Glutamatergic neuron (in vitro differentiated cells): ENCODE measurements around the gene PRKCG. TPM values are rescaled to one million over a fixed set of nuclear protein-coding genes. Genes with fewer than 3 reads are reported as not detected.

Source experiments
- DNase-seq: peaks from one replicate; pipeline ENCODE4 v3.0.0; 2022
- H3K27ac Mint-ChIP-seq: one replicate; pipeline ENCODE4 v1.8.0; 2020; ENCODE audit warnings: mild to moderate bottlenecking, mixed read lengths, inconsistent platforms; ENCODE audit not compliant: unreplicated experiment
- H3K27me3 Mint-ChIP-seq: one replicate; pipeline ENCODE4 v1.8.0; 2020; ENCODE audit warnings: mild to moderate bottlenecking, moderate library complexity, mixed read lengths, inconsistent platforms; ENCODE audit not compliant: unreplicated experiment
- H3K36me3 Mint-ChIP-seq: one replicate; pipeline ENCODE4 v1.8.0; 2020; ENCODE audit warnings: mild to moderate bottlenecking, mixed read lengths, inconsistent platforms; ENCODE audit not compliant: unreplicated experiment
- H3K4me1 Mint-ChIP-seq: one replicate; pipeline ENCODE4 v1.8.0; 2020; ENCODE audit warnings: mild to moderate bottlenecking, low read depth, mixed read lengths, inconsistent platforms; ENCODE audit not compliant: unreplicated experiment
- H3K4me3 Mint-ChIP-seq: one replicate; pipeline ENCODE4 v1.8.0; 2020; ENCODE audit warnings: mild to moderate bottlenecking, mixed read lengths, inconsistent platforms; ENCODE audit not compliant: unreplicated experiment
- H3K9me3 Mint-ChIP-seq: one replicate; pipeline ENCODE4 v1.8.0; 2020; ENCODE audit warnings: mild to moderate bottlenecking, moderate library complexity, mixed read lengths, inconsistent platforms; ENCODE audit not compliant: unreplicated experiment
- CTCF ChIP-seq: fragments of 200-600 bp; sonication (generic); IDR thresholded peaks from one replicate; pipeline ENCODE4 v1.5.0; 2021; ENCODE audit not compliant: partially characterized antibody, unreplicated experiment
- total RNA-seq: library from RNA; stranded (reverse); fragmentation: NEBNext Ultra II Directional; extraction: Animal tissue kit (Norgen Biotek cat#: 25700); gene quantifications from one replicate; pipeline ENCODE4 v1.2.1, GENCODE V29; 2021; ENCODE audit not compliant: unreplicated experiment

Gene PRKCG
- total RNA-seq, 1 donor from 2014 or later, result 33.1 TPM

- H3K36me3 Mint-ChIP-seq, result peaks cover 8% of the 10 kb centered on the region
- no peak for TF ChIP-seq CTCF
- peaks cover 6% of the 10 kb centered on the region for H3K9me3 Mint-ChIP-seq
- H3K27me3 Mint-ChIP-seq, result peaks cover 6% of the 10 kb centered on the region
- no peak for DNase-seq
- no peak overlapping the region for H3K4me3 Mint-ChIP-seq
- peaks cover 2% of the 10 kb centered on the region for H3K4me1 Mint-ChIP-seq
- no peak overlapping the region for H3K27ac Mint-ChIP-seq
Observed at GRCh38 chr19:53916004-53916403, 34.0 kb downstream of the PRKCG start.

GRCh38 chr19:53917356-53917755 lies 35.4 kb downstream of the PRKCG start:
- no peak for TF ChIP-seq CTCF
- DNase-seq, result no peak
- no peak overlapping the region for H3K4me3 Mint-ChIP-seq
- peaks cover 8% of the 10 kb centered on the region for H3K36me3 Mint-ChIP-seq
- H3K27ac Mint-ChIP-seq, result no peak overlapping the region
- H3K4me1 Mint-ChIP-seq, result no peaks in the 10 kb centered on the region
- H3K27me3 Mint-ChIP-seq, result peaks cover 4% of the 10 kb centered on the region
- H3K9me3 Mint-ChIP-seq, result peaks cover 8% of the 10 kb centered on the region

GRCh38 chr19:53927739-53928138 lies 45.7 kb downstream of the PRKCG start:
- no peak for DNase-seq
- H3K4me1 Mint-ChIP-seq, result no peaks in the 10 kb centered on the region
- H3K27me3 Mint-ChIP-seq, result peaks cover 5% of the 10 kb centered on the region
- H3K27ac Mint-ChIP-seq, result no peak overlapping the region
- peaks cover 4% of the 10 kb centered on the region for H3K9me3 Mint-ChIP-seq
- H3K36me3 Mint-ChIP-seq, result peaks cover 8% of the 10 kb centered on the region
- H3K4me3 Mint-ChIP-seq, result no peak overlapping the region
- TF ChIP-seq CTCF, result no peak

GRCh38 chr19:53936029-53936428 lies 54.0 kb downstream of the PRKCG start:
- no peak overlapping the region for H3K4me3 Mint-ChIP-seq
- peaks cover 3% of the 10 kb centered on the region for H3K4me1 Mint-ChIP-seq
- H3K36me3 Mint-ChIP-seq, result peaks cover 19% of the 10 kb centered on the region
- TF ChIP-seq CTCF, result no peak
- no peak overlapping the region for H3K27ac Mint-ChIP-seq
- H3K27me3 Mint-ChIP-seq, result no peaks in the 10 kb centered on the region
- DNase-seq, result no peak
- H3K9me3 Mint-ChIP-seq, result peaks cover 1% of the 10 kb centered on the region

GRCh38 chr19:53942001-53942786 lies 60.2 kb downstream of the PRKCG start:
- H3K27ac Mint-ChIP-seq, result no peak overlapping the region
- peaks cover 6% of the 10 kb centered on the region for H3K4me1 Mint-ChIP-seq
- peaks cover 5% of the 10 kb centered on the region for H3K9me3 Mint-ChIP-seq
- H3K36me3 Mint-ChIP-seq, result peaks cover 23% of the 10 kb centered on the region
- peak overlapping the region; percentile 74 for H3K4me3 Mint-ChIP-seq
- DNase-seq, result peak; percentile 87
- H3K27me3 Mint-ChIP-seq, result peaks cover 4% of the 10 kb centered on the region
- TF ChIP-seq CTCF, result peak; percentile 58
